Immature natural killer cell (primary cell): ENCODE results near the gene CROCC2. TPM values are rescaled to one million over a fixed set of nuclear protein-coding genes. Genes with fewer than 3 reads are reported as not detected.

ENCODE experiments used
- DNase-seq, 3 donors: peaks; one replicate each; pipeline ENCODE4 v3.0.0; 2022; ENCODE audit warnings: mixed read lengths in 1 of 3
- H3K27ac Mint-ChIP-seq, 6 donors: one replicate each; pipeline ENCODE4 v1.8.0; 2020; ENCODE audit warnings: mixed read lengths in 6 of 6, mild to moderate bottlenecking in 5 of 6, inconsistent platforms in 4 of 6, moderate library complexity in 3 of 6
- H3K27me3 Mint-ChIP-seq, 3 donors: one replicate each; pipeline ENCODE4 v1.8.0; 2020 to 2021; ENCODE audit warnings: low read depth in 3 of 3, mild to moderate bottlenecking in 3 of 3, mixed read lengths in 3 of 3, moderate library complexity in 3 of 3, inconsistent platforms in 1 of 3
- H3K36me3 Mint-ChIP-seq, 3 donors: one replicate each; pipeline ENCODE4 v1.8.0; 2020; ENCODE audit warnings: mixed read lengths in 3 of 3, inconsistent platforms in 2 of 3, mild to moderate bottlenecking in 2 of 3
- H3K4me1 Mint-ChIP-seq, 2 donors: one replicate each; pipeline ENCODE4 v1.8.0; 2020; ENCODE audit warnings: inconsistent platforms in 2 of 2, mild to moderate bottlenecking in 2 of 2, mixed read lengths in 2 of 2, moderate library complexity in 1 of 2
- H3K4me3 Mint-ChIP-seq, 5 donors: one replicate each; pipeline ENCODE4 v1.8.0; 2020; ENCODE audit warnings: mild to moderate bottlenecking in 5 of 5, mixed read lengths in 5 of 5, inconsistent platforms in 3 of 5, moderate library complexity in 3 of 5
- H3K9me3 Mint-ChIP-seq, 6 donors: one replicate each; pipeline ENCODE4 v1.8.0; 2020; ENCODE audit warnings: mild to moderate bottlenecking in 6 of 6, mixed read lengths in 6 of 6, inconsistent platforms in 4 of 6, moderate library complexity in 3 of 6
- polyA plus RNA-seq, 3 donors: library from polyadenylated mRNA; unstranded; fragments of 300-500 nt; fragmentation: Illumina TruSeq; gene quantifications; one replicate each; pipeline ENCODE4 v1.2.3, GENCODE V29; 2021

CROCC2 gene
- polyA plus RNA-seq, 3 donors from 2014 or later: not detected

GRCh38 chr2:240992572-240993291, 86.6 kb downstream of the CROCC2 start:
- H3K4me1 Mint-ChIP-seq: peaks cover 0 to 5% of the 10 kb centered on the region in 2 donors
- H3K9me3 Mint-ChIP-seq: peaks cover 0 to 2% (median 0%) of the 10 kb centered on the region in 6 donors
- H3K4me3 Mint-ChIP-seq: no peak overlapping the region
- H3K27ac Mint-ChIP-seq: no peak overlapping the region
- peaks cover 0 to 3% (median 3%) of the 10 kb centered on the region in 3 donors for H3K27me3 Mint-ChIP-seq
- DNase-seq: no peak
- H3K36me3 Mint-ChIP-seq: no peaks in the 10 kb centered on the region

- H3K36me3 Mint-ChIP-seq: no peaks in the 10 kb centered on the region
- H3K9me3 Mint-ChIP-seq: peaks cover 0 to 2% (median 0%) of the 10 kb centered on the region in 6 donors
Observed at GRCh38 chr2:240993446-240994170, 87.5 kb downstream of the CROCC2 start.

GRCh38 chr2:240994171-240994896, 88.2 kb downstream of the CROCC2 start:
- H3K4me1 Mint-ChIP-seq: peaks cover 0 to 5% of the 10 kb centered on the region in 2 donors
- peaks cover 0 to 3% (median 3%) of the 10 kb centered on the region in 3 donors for H3K27me3 Mint-ChIP-seq
- no peaks in the 10 kb centered on the region for H3K36me3 Mint-ChIP-seq
- H3K9me3 Mint-ChIP-seq: peaks cover 0 to 2% (median 0%) of the 10 kb centered on the region in 6 donors
- H3K4me3 Mint-ChIP-seq: no peak overlapping the region
- H3K27ac Mint-ChIP-seq: no peak overlapping the region
- no peak for DNase-seq

More at GRCh38 chr2:240993446-240994170, 87.5 kb downstream of the CROCC2 start:
- DNase-seq: no peak
- Mint-ChIP-seq H3K27ac (no peak overlapping the region), H3K4me3 (no peak overlapping the region), H3K27me3 (peaks cover 0 to 3% (median 3%) of the 10 kb centered on the region in 3 donors), H3K4me1 (peaks cover 0 to 5% of the 10 kb centered on the region in 2 donors)

- DNase-seq: no peak
- H3K4me3 Mint-ChIP-seq: no peak overlapping the region
- no peaks in the 10 kb centered on the region for H3K36me3 Mint-ChIP-seq
- peaks cover 0 to 7% of the 10 kb centered on the region in 2 donors for H3K4me1 Mint-ChIP-seq
- H3K27me3 Mint-ChIP-seq: peaks cover 2 to 11% (median 3%) of the 10 kb centered on the region in 3 donors
- H3K9me3 Mint-ChIP-seq: peaks cover 0 to 2% (median 0%) of the 10 kb centered on the region in 6 donors
- H3K27ac Mint-ChIP-seq: no peak overlapping the region
Observed at GRCh38 chr2:240995041-240996021, 89.2 kb downstream of the CROCC2 start.

GRCh38 chr2:240996161-240996833, 90.2 kb downstream of the CROCC2 start:
- H3K27ac Mint-ChIP-seq: no peak overlapping the region
- H3K36me3 Mint-ChIP-seq: no peaks in the 10 kb centered on the region
- no peak for DNase-seq
- peaks cover 0 to 2% (median 0%) of the 10 kb centered on the region in 6 donors for H3K9me3 Mint-ChIP-seq
- H3K27me3 Mint-ChIP-seq: peaks cover 2 to 14% (median 3%) of the 10 kb centered on the region in 3 donors
- H3K4me3 Mint-ChIP-seq: no peak overlapping the region
- H3K4me1 Mint-ChIP-seq: peaks cover 0 to 7% of the 10 kb centered on the region in 2 donors

- Mint-ChIP-seq H3K27me3 (peaks cover 2 to 14% (median 3%) of the 10 kb centered on the region in 3 donors), H3K36me3 (no peaks in the 10 kb centered on the region), H3K4me1 (peaks cover 0 to 7% of the 10 kb centered on the region in 2 donors), H3K4me3 (no peak overlapping the region), H3K9me3 (peaks cover 0 to 2% (median 0%) of the 10 kb centered on the region in 6 donors), H3K27ac (no peak overlapping the region)
- DNase-seq: no peak
Observed at GRCh38 chr2:240996834-240997140, 90.7 kb downstream of the CROCC2 start.

GRCh38 chr2:240997141-240997855, 91.2 kb downstream of the CROCC2 start:
- peaks cover 0 to 7% of the 10 kb centered on the region in 2 donors for H3K4me1 Mint-ChIP-seq
- no peak for DNase-seq
- H3K27me3 Mint-ChIP-seq: peaks cover 2 to 14% (median 3%) of the 10 kb centered on the region in 3 donors
- H3K36me3 Mint-ChIP-seq: no peaks in the 10 kb centered on the region
- peak overlapping the region; percentile 9 to 78 (median 64) for H3K4me3 Mint-ChIP-seq
- no peak overlapping the region for H3K27ac Mint-ChIP-seq
- H3K9me3 Mint-ChIP-seq: peaks cover 0 to 2% (median 0%) of the 10 kb centered on the region in 6 donors

- peaks cover 2 to 14% (median 3%) of the 10 kb centered on the region in 3 donors for H3K27me3 Mint-ChIP-seq
Observed at GRCh38 chr2:240997856-240998705, 91.9 kb downstream of the CROCC2 start, which contains the start of gene SNED1. TSS of gene SNED1 (plus strand) at chr2:240998618. CDS start at chr2:240998838, 220 bp downstream.

GRCh38 chr2:240998706-240998994, 92.5 kb downstream of the CROCC2 start:
- H3K4me1 Mint-ChIP-seq: peaks cover 0 to 7% of the 10 kb centered on the region in 2 donors
- peaks cover 0 to 4% (median 1%) of the 10 kb centered on the region in 6 donors for H3K9me3 Mint-ChIP-seq
- H3K27me3 Mint-ChIP-seq: peaks cover 2 to 14% (median 3%) of the 10 kb centered on the region in 3 donors
- H3K27ac Mint-ChIP-seq: no peak overlapping the region
- no peak for DNase-seq
- peaks cover 0 to under 1% (median 0%) of the 10 kb centered on the region in 3 donors for H3K36me3 Mint-ChIP-seq
- peak overlapping the region in 1 of 5 donors; percentile 44 for H3K4me3 Mint-ChIP-seq

More at GRCh38 chr2:240997856-240998705, 91.9 kb downstream of the CROCC2 start, which contains the start of gene SNED1:
- Mint-ChIP-seq H3K4me3 (peak within 1 kb of the TSS; percentile 42 to 78 (median 64)), H3K27ac (no peak within 1 kb of the TSS), H3K36me3 (no peaks in the 10 kb centered on the region), H3K4me1 (peaks cover 0 to 7% of the 10 kb centered on the region in 2 donors), H3K9me3 (peaks cover 0 to 2% (median 0%) of the 10 kb centered on the region in 6 donors)
- DNase-seq: peak; percentile 54 to 57 (median 55)

GRCh38 chr2:240998995-240999791, 93.1 kb downstream of the CROCC2 start:
- Mint-ChIP-seq H3K27ac (no peak overlapping the region), H3K9me3 (peaks cover 0 to 9% (median 4%) of the 10 kb centered on the region in 6 donors), H3K27me3 (peaks cover 3 to 14% (median 5%) of the 10 kb centered on the region in 3 donors), H3K4me1 (peaks cover 0 to 7% of the 10 kb centered on the region in 2 donors), H3K4me3 (peak overlapping the region in 3 of 5 donors; percentile 27 to 46 (median 42)), H3K36me3 (peaks cover 0 to 3% (median 0%) of the 10 kb centered on the region in 3 donors)
- DNase-seq: no peak
